Activated gamma-delta T cell (primary cell): ENCODE data around the gene MAP2K3.
"Not testable (repeated sequence)": the region's sequence is repeated elsewhere in the genome, so short reads cannot be mapped to it uniquely, and the experiment has no call there.

Experiments used
- DNase-seq: peaks from one replicate; lab custom pipeline; 2025; lab: John Stamatoyannopoulos, UW

Gene MAP2K3

GRCh38 chr17:21296097-21297025, 11.8 kb downstream of the MAP2K3 start:
- no peak for DNase-seq

- no peak for DNase-seq
Measured at GRCh38 chr17:21297026-21297520, 12.6 kb downstream of the MAP2K3 start.

- no peak for DNase-seq
Measured at GRCh38 chr17:21297597-21297996, 13.1 kb downstream of the MAP2K3 start.

GRCh38 chr17:21298056-21298982, 13.8 kb downstream of the MAP2K3 start:
- DNase-seq: no peak

GRCh38 chr17:21298983-21299519, 14.5 kb downstream of the MAP2K3 start:
- DNase-seq: no peak

- DNase-seq: no peak
Measured at GRCh38 chr17:21299981-21300600, 15.6 kb downstream of the MAP2K3 start.

- no peak for DNase-seq
Measured at GRCh38 chr17:21300601-21301571, 16.4 kb downstream of the MAP2K3 start.

GRCh38 chr17:21301593-21302550, 17.4 kb downstream of the MAP2K3 start:
- no peak for DNase-seq

- DNase-seq: no peak
Measured at GRCh38 chr17:21302711-21303425, 18.4 kb downstream of the MAP2K3 start.

- DNase-seq: no peak
Measured at GRCh38 chr17:21303441-21304065, 19.0 kb downstream of the MAP2K3 start.

- no peak for DNase-seq
Measured at GRCh38 chr17:21304091-21304490, 19.6 kb downstream of the MAP2K3 start.

GRCh38 chr17:21304551-21305151, 20.1 kb downstream of the MAP2K3 start:
- DNase-seq: not testable (repeated sequence)

- DNase-seq: not testable (repeated sequence)
Measured at GRCh38 chr17:21305431-21306180, 21.1 kb downstream of the MAP2K3 start.

GRCh38 chr17:21306611-21307272, 22.2 kb downstream of the MAP2K3 start:
- not testable (repeated sequence) for DNase-seq

- DNase-seq: not testable (repeated sequence)
Measured at GRCh38 chr17:21307273-21307625, 22.7 kb downstream of the MAP2K3 start.

- DNase-seq: not testable (repeated sequence)
Measured at GRCh38 chr17:21308931-21309381, 24.4 kb downstream of the MAP2K3 start.
